ENCODE results near the gene CNEP1R1. TPM values are rescaled to one million over a fixed set of nuclear protein-coding genes. Genes with fewer than 3 reads are reported as not detected.
"Not testable (repeated sequence)": the region's sequence is repeated elsewhere in the genome, so short reads cannot be mapped to it uniquely, and the experiment has no call there.

The CNEP1R1 gene
- total and polyA plus RNA-seq, 4 experiments from 2014 or later: 19.2 to 40.8 (median 27.6) TPM

DNA sequence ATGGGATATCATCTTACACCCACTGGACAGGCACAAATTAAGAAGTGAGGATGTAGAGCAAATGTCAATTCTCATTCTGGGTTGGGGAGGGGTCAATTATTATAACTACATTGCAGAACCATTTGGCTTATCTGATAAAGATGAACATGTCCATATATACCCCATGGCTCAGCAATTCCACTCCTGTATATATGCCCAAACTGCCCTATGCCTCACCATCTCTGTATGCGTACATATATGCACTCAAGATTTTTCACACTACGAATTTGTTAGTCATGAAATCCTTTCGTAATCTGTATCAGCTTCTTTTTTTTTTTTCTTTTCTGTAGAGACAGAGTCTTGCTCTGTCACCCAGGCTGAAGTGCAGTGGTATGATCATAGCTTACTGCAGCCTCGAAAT, 20.8 kb upstream of the CNEP1R1 start:
- Histone ChIP-seq H3K27me3 (ENCODE audit: insufficient read depth, low read length) (no peaks in the 10 kb centered on the region), H3K9me3 (ENCODE audit: control insufficient read depth in 1 of 2, low read length in 2 of 2) (no peaks in the 10 kb centered on the region), H3K4me3 (ENCODE audit: low read length in 2 of 2) (no peak overlapping the region), H3K4me1 (ENCODE audit: insufficient read depth, low read length) (no peaks in the 10 kb centered on the region), H3K36me3 (ENCODE audit: insufficient read depth, low read length) (no peaks in the 10 kb centered on the region), H3K27ac (ENCODE audit: low read depth, low read length) (no peak overlapping the region)
- no peak overlapping the region for H3K27ac Mint-ChIP-seq
- CTCF ChIA-PET (ENCODE audit: partially characterized antibody): no interaction called here
- H3K4me3 Mint-ChIP-seq: no peak overlapping the region
- peaks cover 8 to 12% of the 10 kb centered on the region in 2 donors for H3K27me3 Mint-ChIP-seq
- no peaks in the 10 kb centered on the region for H3K4me1 Mint-ChIP-seq
- peaks cover 0 to 4% (median 3%) of the 10 kb centered on the region in 8 donors for H3K9me3 Mint-ChIP-seq
- intact Hi-C loops (cut with micrococcal nuclease): no loop called here
- POLR2A ChIA-PET (ENCODE audit: partially characterized antibody): no interaction called here
- no peaks in the 10 kb centered on the region for H3K36me3 Mint-ChIP-seq
- no peak for DNase-seq

DNA sequence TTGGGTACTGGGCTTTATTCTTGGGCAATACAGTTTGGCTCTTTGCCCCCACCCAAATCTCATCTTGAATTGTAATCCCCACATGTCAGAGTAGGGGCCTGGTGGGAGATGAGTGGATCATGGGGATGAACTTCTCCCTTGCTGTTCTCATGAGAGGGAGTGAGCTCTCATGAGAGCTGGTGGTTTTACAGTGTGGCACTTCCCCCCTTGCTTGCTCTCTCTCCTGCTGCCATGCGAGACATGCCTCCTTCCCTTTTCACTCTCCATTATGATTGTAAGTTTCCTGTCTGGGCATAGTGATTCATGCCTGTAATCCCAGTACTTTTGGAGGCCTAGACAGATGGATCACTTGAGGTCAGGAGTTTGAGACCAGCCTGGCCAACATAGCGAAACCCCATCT, 18.1 kb upstream of the CNEP1R1 start:
- peaks cover 0 to 5% (median 2%) of the 10 kb centered on the region in 8 donors for H3K9me3 Mint-ChIP-seq
- H3K4me1 Mint-ChIP-seq: no peaks in the 10 kb centered on the region
- ChIA-PET POLR2A (ENCODE audit: partially characterized antibody) (no interaction called here), CTCF (ENCODE audit: partially characterized antibody) (no interaction called here)
- no peak overlapping the region for H3K4me3 Mint-ChIP-seq
- no peaks in the 10 kb centered on the region for H3K36me3 Mint-ChIP-seq
- peaks cover 5 to 9% of the 10 kb centered on the region in 2 donors for H3K27me3 Mint-ChIP-seq
- H3K27me3 ChIP-seq (ENCODE audit: insufficient read depth, low read length): no peaks in the 10 kb centered on the region
- no peaks in the 10 kb centered on the region for H3K9me3 ChIP-seq (ENCODE audit: control insufficient read depth in 1 of 2, low read length in 2 of 2)
- H3K27ac Mint-ChIP-seq: no peak overlapping the region
- H3K27ac ChIP-seq (ENCODE audit: low read depth, low read length): no peak overlapping the region
- H3K36me3 ChIP-seq (ENCODE audit: insufficient read depth, low read length): no peaks in the 10 kb centered on the region
- no peak for DNase-seq
- no peak overlapping the region for H3K4me3 ChIP-seq (ENCODE audit: low read length in 2 of 2)
- H3K4me1 ChIP-seq (ENCODE audit: insufficient read depth, low read length): no peaks in the 10 kb centered on the region
- intact Hi-C loops (cut with micrococcal nuclease): no loop called here

- Mint-ChIP-seq H3K27ac (no peak overlapping the region), H3K27me3 (peaks cover 5 to 9% of the 10 kb centered on the region in 2 donors), H3K4me1 (no peaks in the 10 kb centered on the region), H3K9me3 (peaks cover 0 to 5% (median 1%) of the 10 kb centered on the region in 8 donors), H3K36me3 (no peaks in the 10 kb centered on the region), H3K4me3 (no peak overlapping the region)
- no peaks in the 10 kb centered on the region for H3K9me3 ChIP-seq (ENCODE audit: control insufficient read depth in 1 of 2, low read length in 2 of 2)
- ChIA-PET POLR2A (ENCODE audit: partially characterized antibody) (no interaction called here), CTCF (ENCODE audit: partially characterized antibody) (no interaction called here)
- no peaks in the 10 kb centered on the region for H3K36me3 ChIP-seq (ENCODE audit: insufficient read depth, low read length)
- intact Hi-C loops (cut with micrococcal nuclease): no loop called here
- no peak overlapping the region for H3K4me3 ChIP-seq (ENCODE audit: low read length in 2 of 2)
- DNase-seq: no peak
- H3K27ac ChIP-seq (ENCODE audit: low read depth, low read length): no peak overlapping the region
- H3K27me3 ChIP-seq (ENCODE audit: insufficient read depth, low read length): no peaks in the 10 kb centered on the region
- H3K4me1 ChIP-seq (ENCODE audit: insufficient read depth, low read length): no peaks in the 10 kb centered on the region
These were observed 17.3 kb upstream of the CNEP1R1 start for GRCh38 chr16:50007744-50008143.

GRCh38 chr16:50010212-50010611, 14.8 kb upstream of the CNEP1R1 start:
- no peaks in the 10 kb centered on the region for H3K36me3 ChIP-seq (ENCODE audit: insufficient read depth, low read length)
- no peak for DNase-seq
- H3K36me3 Mint-ChIP-seq: no peaks in the 10 kb centered on the region
- H3K4me3 ChIP-seq (ENCODE audit: low read length in 2 of 2): no peak overlapping the region
- H3K27me3 Mint-ChIP-seq: peaks cover 1 to 3% of the 10 kb centered on the region in 2 donors
- H3K9me3 ChIP-seq (ENCODE audit: control insufficient read depth in 1 of 2, low read length in 2 of 2): no peaks in the 10 kb centered on the region
- POLR2A ChIA-PET (ENCODE audit: partially characterized antibody): no interaction called here
- H3K27ac ChIP-seq (ENCODE audit: low read depth, low read length): no peak overlapping the region
- H3K9me3 Mint-ChIP-seq: peaks cover 0 to 5% (median under 1%) of the 10 kb centered on the region in 8 donors
- H3K27ac Mint-ChIP-seq: no peak overlapping the region
- intact Hi-C loops (cut with micrococcal nuclease): no loop called here
- CTCF ChIA-PET (ENCODE audit: partially characterized antibody): no interaction called here
- no peaks in the 10 kb centered on the region for H3K4me1 Mint-ChIP-seq
- H3K4me1 ChIP-seq (ENCODE audit: insufficient read depth, low read length): no peaks in the 10 kb centered on the region
- H3K4me3 Mint-ChIP-seq: no peak overlapping the region
- no peaks in the 10 kb centered on the region for H3K27me3 ChIP-seq (ENCODE audit: insufficient read depth, low read length)

- Mint-ChIP-seq H3K4me3 (no peak overlapping the region), H3K27ac (no peak overlapping the region), H3K36me3 (no peaks in the 10 kb centered on the region), H3K9me3 (peaks cover 0 to 5% (median 0%) of the 10 kb centered on the region in 8 donors), H3K27me3 (peaks cover 1 to 3% of the 10 kb centered on the region in 2 donors), H3K4me1 (peaks cover 0 to 3% (median 0%) of the 10 kb centered on the region in 4 donors)
- no peak for DNase-seq
- Histone ChIP-seq H3K4me3 (ENCODE audit: low read length in 2 of 2) (no peak overlapping the region), H3K9me3 (ENCODE audit: control insufficient read depth in 1 of 2, low read length in 2 of 2) (no peaks in the 10 kb centered on the region), H3K36me3 (ENCODE audit: insufficient read depth, low read length) (no peaks in the 10 kb centered on the region), H3K4me1 (ENCODE audit: insufficient read depth, low read length) (no peaks in the 10 kb centered on the region), H3K27ac (ENCODE audit: low read depth, low read length) (no peak overlapping the region), H3K27me3 (ENCODE audit: insufficient read depth, low read length) (no peaks in the 10 kb centered on the region)
- CTCF ChIA-PET (ENCODE audit: partially characterized antibody): interaction anchor here (1.7 kb wide), 1 partner anchor 13 kb away, joined by 5 read pairs; the partner anchor contains the start of gene CNEP1R1
- POLR2A ChIA-PET (ENCODE audit: partially characterized antibody): no interaction called here
- intact Hi-C loops (cut with micrococcal nuclease): no loop called here
These were observed 13.3 kb upstream of the CNEP1R1 start for GRCh38 chr16:50011707-50012106.

- no peak for DNase-seq
- H3K36me3 ChIP-seq (ENCODE audit: insufficient read depth, low read length): no peaks in the 10 kb centered on the region
- peaks cover 1 to 3% of the 10 kb centered on the region in 2 donors for H3K27me3 Mint-ChIP-seq
- H3K9me3 ChIP-seq (ENCODE audit: control insufficient read depth in 1 of 2, low read length in 2 of 2): no peaks in the 10 kb centered on the region
- CTCF ChIA-PET (ENCODE audit: partially characterized antibody): interaction anchor here (1.7 kb wide), 1 partner anchor 13 kb away, joined by 5 read pairs; the partner anchor contains the start of gene CNEP1R1
- no peak overlapping the region for H3K27ac ChIP-seq (ENCODE audit: low read depth, low read length)
- H3K27ac Mint-ChIP-seq: no peak overlapping the region
- no peak overlapping the region for H3K4me3 Mint-ChIP-seq
- H3K9me3 Mint-ChIP-seq: peaks cover 0 to 2% (median 0%) of the 10 kb centered on the region in 8 donors
- no peaks in the 10 kb centered on the region for H3K36me3 Mint-ChIP-seq
- H3K4me3 ChIP-seq (ENCODE audit: low read length in 2 of 2): no peak overlapping the region
- H3K4me1 Mint-ChIP-seq: peaks cover 0 to 3% (median 0%) of the 10 kb centered on the region in 4 donors
- H3K4me1 ChIP-seq (ENCODE audit: insufficient read depth, low read length): no peaks in the 10 kb centered on the region
- H3K27me3 ChIP-seq (ENCODE audit: insufficient read depth, low read length): no peaks in the 10 kb centered on the region
- intact Hi-C loops (cut with micrococcal nuclease): no loop called here
- POLR2A ChIA-PET (ENCODE audit: partially characterized antibody): no interaction called here
These were observed 12.8 kb upstream of the CNEP1R1 start for GRCh38 chr16:50012182-50012581.

GRCh38 chr16:50014211-50014610, 10.8 kb upstream of the CNEP1R1 start:
- intact Hi-C loops (cut with micrococcal nuclease); H3K36me3 Mint-ChIP-seq: not testable (repeated sequence)

More at GRCh38 chr16:50014211-50014610, 10.8 kb upstream of the CNEP1R1 start:
- H3K4me1 ChIP-seq (ENCODE audit: insufficient read depth, low read length); H3K27ac Mint-ChIP-seq; H3K36me3 ChIP-seq (ENCODE audit: insufficient read depth, low read length); H3K4me3 Mint-ChIP-seq; DNase-seq; H3K4me3 ChIP-seq (ENCODE audit: low read length in 2 of 2); H3K9me3 Mint-ChIP-seq; H3K4me1 Mint-ChIP-seq; H3K27ac ChIP-seq (ENCODE audit: low read depth, low read length); H3K9me3 ChIP-seq (ENCODE audit: control insufficient read depth in 1 of 2, low read length in 2 of 2); H3K27me3 ChIP-seq (ENCODE audit: insufficient read depth, low read length); H3K27me3 Mint-ChIP-seq; POLR2A ChIA-PET (ENCODE audit: partially characterized antibody): not testable (repeated sequence)
- CTCF ChIA-PET (ENCODE audit: partially characterized antibody): interaction anchor here (2.4 kb wide), 1 partner anchor 11 kb away, joined by 10 read pairs; the partner anchor contains the start of gene CNEP1R1

All from CD4-positive, alpha-beta memory T cell (primary cell).